Omental fat pad (tissue), 4 donors: Measurements from ENCODE around the gene TAAR9. TPM values are rescaled to one million over a fixed set of nuclear protein-coding genes. Genes with fewer than 3 reads are reported as not detected.

Experiments
- ATAC-seq: fragments of 150-250 bp; one replicate; pipeline ENCODE4 v1.9.1; 2016; ENCODE audit warnings: mild to moderate bottlenecking, moderate library complexity; ENCODE audit not compliant: low FRiP score
- DNase-seq: peaks from one replicate; pipeline ENCODE4 v3.0.0-alpha.2; 2019; ENCODE audit warnings: low spot score
- CTCF ChIP-seq, 3 donors: fragments of 450-650 bp; IDR thresholded peaks; one replicate each; pipeline ENCODE4 v1.5.1; 2016 to 2017; ENCODE audit warnings: antibody characterized with exemption in 3 of 3, mild to moderate bottlenecking in 3 of 3, moderate library complexity in 2 of 3
- total RNA-seq, 4 donors: library from RNA; depleted of rRNA; stranded (reverse); fragments of >200 nt; gene quantifications; one replicate each; pipeline ENCODE4 v1.1.0, GENCODE V29; 2016

TAAR9 gene
- total RNA-seq, 4 donors from 2014 or later, result not detected

- ATAC-seq (no peak), DNase-seq (no peak)
- TF ChIP-seq CTCF (IDR thresholded peaks at IDR 0.05), result no peak
Observed at GRCh38 chr6:132506869-132507808, 30.9 kb upstream of the TAAR9 start.

GRCh38 chr6:132511210-132511830, 26.8 kb upstream of the TAAR9 start:
- no peak for ATAC-seq
- no peak for DNase-seq
- no peak for TF ChIP-seq CTCF (IDR thresholded peaks at IDR 0.05)

GRCh38 chr6:132511831-132512220, 26.3 kb upstream of the TAAR9 start:
- ATAC-seq, result no peak
- DNase-seq, result no peak

GRCh38 chr6:132512342-132512637, 25.8 kb upstream of the TAAR9 start:
- ATAC-seq, result no peak
- TF ChIP-seq CTCF (IDR thresholded peaks at IDR 0.05), result no peak

More at GRCh38 chr6:132511831-132512220, 26.3 kb upstream of the TAAR9 start:
- no peak for TF ChIP-seq CTCF (IDR thresholded peaks at IDR 0.05)

GRCh38 chr6:132512638-132513632, 25.1 kb upstream of the TAAR9 start, which contains the start of gene STX7:
STX7 (minus strand) TSS chr6:132513116; CDS start chr6:132503530, 9,586 bp downstream.
- ATAC-seq (peak; percentile 97), DNase-seq (peak; percentile 77)
- no peak for TF ChIP-seq CTCF (IDR thresholded peaks at IDR 0.05)

More at GRCh38 chr6:132512342-132512637, 25.8 kb upstream of the TAAR9 start:
- no peak for DNase-seq

GRCh38 chr6:132513831-132514545, 24.1 kb upstream of the TAAR9 start:
- DNase-seq (no peak), ATAC-seq (no peak)
- no peak for TF ChIP-seq CTCF (IDR thresholded peaks at IDR 0.05)
